Epithelial cell of prostate (primary cell): ENCODE data around the gene CIROP.

ENCODE experiments used
- DNase-seq: peaks from one replicate; pipeline ENCODE4 v3.0.0-alpha.2; 2011; ENCODE audit warnings: low read depth, low spot score
- H3K27ac ChIP-seq: fragments of 450-650 bp; 2 replicates; pipeline ENCODE4 v1.5.1; 2017; ENCODE audit warnings: mild to moderate bottlenecking

CIROP gene, protein sequence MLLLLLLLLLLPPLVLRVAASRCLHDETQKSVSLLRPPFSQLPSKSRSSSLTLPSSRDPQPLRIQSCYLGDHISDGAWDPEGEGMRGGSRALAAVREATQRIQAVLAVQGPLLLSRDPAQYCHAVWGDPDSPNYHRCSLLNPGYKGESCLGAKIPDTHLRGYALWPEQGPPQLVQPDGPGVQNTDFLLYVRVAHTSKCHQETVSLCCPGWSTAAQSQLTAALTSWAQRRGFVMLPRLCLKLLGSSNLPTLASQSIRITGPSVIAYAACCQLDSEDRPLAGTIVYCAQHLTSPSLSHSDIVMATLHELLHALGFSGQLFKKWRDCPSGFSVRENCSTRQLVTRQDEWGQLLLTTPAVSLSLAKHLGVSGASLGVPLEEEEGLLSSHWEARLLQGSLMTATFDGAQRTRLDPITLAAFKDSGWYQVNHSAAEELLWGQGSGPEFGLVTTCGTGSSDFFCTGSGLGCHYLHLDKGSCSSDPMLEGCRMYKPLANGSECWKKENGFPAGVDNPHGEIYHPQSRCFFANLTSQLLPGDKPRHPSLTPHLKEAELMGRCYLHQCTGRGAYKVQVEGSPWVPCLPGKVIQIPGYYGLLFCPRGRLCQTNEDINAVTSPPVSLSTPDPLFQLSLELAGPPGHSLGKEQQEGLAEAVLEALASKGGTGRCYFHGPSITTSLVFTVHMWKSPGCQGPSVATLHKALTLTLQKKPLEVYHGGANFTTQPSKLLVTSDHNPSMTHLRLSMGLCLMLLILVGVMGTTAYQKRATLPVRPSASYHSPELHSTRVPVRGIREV

DNA sequence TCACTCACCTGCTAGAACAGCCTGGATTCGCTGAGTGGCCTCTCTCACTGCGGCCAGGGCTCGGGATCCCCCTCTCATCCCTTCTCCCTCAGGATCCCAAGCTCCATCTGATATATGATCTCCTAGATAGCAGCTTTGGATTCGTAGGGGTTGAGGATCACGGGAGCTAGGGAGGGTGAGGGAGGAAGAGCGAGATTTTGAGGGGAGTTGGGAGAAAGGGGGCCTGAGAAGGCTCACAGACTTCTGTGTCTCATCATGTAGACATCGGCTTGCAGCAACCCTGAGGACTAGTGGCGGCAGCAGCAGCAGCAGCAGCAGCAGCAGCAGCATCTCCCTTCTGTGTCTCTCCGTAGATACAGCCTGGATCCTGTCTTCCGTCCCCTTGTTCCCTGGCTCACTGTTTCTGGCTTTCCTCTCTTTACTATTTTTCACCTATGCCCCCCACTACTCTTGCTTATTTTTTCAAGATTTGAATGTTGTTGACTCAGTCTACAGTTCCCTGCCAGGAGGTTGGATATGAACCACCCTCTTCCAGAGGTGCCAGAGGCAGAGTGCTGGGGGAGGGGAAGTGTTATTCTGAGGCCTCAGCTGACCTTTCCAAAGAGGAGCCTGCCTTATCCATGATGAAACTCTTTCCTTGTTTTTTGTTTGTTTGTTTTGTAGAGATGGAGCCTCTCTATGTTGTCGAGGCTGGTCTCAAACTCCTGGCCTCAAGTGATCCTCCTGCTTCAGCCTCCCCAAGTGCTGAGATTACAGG, at the start of gene CIROP:
Gene CIROP, minus strand, starts transcription at position 399 of the 757 bp plus-strand sequence. Its CDS starts 69 bp downstream, at position 330.
- H3K27ac ChIP-seq: no peak within 1 kb of the TSS
- DNase-seq: no peak

DNA sequence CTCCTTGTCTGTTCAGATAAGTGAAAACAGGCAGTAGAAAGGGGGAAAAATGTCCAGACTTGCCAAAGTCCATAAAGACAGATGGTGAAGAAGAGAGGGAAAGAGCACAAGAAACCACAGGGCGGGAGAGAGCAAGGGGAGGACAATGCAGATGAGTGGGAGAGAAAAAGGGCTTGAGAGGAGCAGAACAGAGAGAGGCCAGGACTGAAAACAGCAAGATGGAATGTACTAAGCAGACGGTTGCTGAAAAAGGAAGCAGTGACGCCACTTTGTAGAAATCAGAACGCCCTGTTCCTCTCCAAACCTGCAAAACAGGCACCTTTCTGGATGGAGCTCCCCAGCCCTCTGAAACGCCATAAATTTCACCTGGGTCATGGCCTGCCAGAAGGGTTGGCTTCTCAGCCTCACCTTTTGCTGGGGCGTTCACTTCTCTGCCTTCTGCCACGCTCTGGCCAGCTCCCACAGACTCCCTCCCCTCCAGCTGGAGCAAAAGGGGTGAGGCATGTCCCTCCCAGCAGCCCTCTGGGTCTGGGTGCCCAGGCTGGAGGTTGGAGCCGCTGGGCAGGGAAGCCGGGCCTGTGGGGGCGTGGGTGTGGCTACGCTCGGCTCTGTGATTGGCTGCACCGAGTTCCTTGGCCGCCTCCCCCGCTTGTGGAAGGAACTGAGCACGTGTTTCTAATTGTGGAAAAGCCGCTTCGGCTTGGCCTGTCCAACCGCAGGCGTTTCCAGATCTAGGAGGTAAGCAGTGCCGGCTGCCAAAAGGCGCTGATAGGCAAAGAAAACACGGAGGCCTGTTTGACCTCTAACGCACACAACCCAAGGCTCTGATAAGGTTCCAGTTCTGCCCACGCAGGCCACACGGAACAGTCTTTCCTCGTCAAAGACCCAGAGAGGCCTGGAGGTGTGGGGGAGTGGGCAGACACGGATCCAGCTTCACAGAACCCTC, 49.3 kb upstream of the CIROP start:
- H3K27ac ChIP-seq: peak overlapping the region; percentile 76
- peak; percentile 44 for DNase-seq

DNA sequence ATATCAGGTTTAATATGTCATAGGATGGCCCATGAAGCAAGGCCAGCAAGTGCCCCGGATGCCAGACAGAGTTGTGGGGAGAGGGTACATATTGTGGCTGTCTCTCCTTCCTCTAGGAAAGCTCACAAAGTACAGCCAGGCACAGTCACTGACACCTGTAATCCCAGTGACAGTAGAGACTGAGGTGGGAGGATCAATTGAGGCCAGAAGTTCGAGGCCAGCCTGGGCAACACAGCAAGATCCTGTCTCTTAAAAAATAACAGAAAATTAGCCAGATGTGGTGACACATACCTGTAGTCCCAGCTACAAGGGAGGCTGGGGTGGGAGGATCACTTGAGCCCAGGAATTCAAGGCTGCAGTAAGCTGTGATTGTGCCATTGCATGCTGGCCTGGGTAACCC, 46.6 kb upstream of the CIROP start:
- no peak for DNase-seq
- H3K27ac ChIP-seq: no peak overlapping the region

DNA sequence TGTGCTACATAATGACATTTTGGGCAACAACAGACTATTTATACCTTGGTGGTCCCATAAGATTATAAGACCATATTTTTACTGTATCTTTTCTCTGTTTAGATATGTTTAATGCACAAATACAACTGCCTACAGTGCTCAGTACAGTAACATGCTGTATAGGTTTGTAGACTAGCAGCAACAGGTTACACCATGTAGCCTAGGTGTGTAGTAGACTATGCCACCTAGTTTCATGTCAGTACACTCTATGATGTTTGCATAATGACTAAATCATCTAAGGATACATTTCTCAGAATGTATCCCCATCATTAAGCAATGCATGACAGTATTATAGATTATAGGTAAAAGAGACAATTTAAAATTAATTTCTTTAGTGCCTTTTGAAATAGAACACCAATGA, 45.0 kb upstream of the CIROP start:
- peak overlapping the region; percentile 39 for H3K27ac ChIP-seq
- no peak for DNase-seq

DNA sequence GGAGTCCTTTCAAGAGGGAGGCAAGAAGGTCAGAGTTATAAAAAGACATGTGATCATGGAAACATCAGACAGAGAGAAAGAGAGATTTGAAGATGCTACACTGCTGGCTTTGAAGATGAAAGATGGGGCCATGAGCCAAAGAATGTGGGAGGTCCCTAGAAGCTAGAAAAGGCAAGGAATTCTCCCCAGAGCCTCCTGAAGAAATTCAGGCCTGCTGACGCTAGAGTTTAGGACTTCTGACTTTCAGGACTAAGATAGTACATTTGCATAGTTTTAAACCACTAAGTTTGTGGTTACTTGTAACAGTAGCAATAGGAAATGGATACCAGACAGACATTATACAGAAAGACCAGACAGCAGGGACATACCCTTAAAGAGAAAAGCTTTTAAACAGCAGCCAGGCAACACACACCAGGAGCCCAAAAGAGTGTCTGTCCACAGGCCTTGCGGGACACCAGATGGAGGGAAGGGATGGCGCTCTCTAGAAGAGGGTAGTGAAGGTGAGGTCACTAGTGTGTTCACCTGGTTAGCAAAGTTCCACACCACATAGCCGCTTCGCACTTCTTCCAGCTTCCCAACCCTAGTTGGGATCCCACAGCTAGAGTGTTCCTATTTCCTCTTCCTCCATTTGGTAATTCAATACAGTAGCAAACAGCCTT, 43.9 kb upstream of the CIROP start:
- H3K27ac ChIP-seq: no peak overlapping the region
- DNase-seq: no peak

DNA sequence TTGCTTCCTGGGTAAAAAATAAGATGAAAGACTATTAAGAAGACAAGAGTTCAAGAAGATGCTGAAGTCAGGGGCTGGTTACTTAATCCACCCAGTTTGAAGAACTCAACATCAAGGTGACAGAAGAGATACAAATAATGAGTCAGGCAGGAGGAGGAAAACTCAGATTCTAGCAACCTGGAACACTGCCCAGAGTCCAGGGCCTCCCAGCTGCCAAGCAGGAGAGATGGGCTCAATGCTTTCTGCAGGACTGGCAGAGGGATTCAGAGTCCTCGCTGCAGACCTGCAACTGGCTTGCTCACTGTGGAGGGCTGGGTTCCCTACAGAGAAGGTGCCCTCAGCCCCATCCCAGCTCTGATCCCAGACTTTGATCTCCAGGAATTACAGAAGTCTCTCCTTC, 42.9 kb upstream of the CIROP start:
- DNase-seq: no peak
- no peak overlapping the region for H3K27ac ChIP-seq

DNA sequence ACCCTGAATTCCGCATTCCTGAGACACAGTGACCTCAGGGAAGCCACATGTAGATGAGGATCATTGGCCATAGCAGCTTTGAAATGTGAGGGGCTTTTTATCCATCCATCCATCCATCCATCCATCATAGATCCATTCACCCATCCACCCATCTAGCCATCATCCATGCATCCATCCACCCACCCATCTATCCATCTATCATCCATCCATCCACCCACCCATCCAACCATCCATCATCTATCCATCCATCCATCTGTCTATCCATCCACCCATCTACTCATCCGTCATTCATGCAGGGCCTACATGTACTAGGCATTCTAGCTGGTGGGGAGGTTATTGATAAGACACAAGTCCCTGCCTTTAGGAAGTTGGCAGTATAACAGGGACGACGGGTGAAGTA, 42.2 kb upstream of the CIROP start:
- H3K27ac ChIP-seq: no peak overlapping the region
- no peak for DNase-seq

DNA sequence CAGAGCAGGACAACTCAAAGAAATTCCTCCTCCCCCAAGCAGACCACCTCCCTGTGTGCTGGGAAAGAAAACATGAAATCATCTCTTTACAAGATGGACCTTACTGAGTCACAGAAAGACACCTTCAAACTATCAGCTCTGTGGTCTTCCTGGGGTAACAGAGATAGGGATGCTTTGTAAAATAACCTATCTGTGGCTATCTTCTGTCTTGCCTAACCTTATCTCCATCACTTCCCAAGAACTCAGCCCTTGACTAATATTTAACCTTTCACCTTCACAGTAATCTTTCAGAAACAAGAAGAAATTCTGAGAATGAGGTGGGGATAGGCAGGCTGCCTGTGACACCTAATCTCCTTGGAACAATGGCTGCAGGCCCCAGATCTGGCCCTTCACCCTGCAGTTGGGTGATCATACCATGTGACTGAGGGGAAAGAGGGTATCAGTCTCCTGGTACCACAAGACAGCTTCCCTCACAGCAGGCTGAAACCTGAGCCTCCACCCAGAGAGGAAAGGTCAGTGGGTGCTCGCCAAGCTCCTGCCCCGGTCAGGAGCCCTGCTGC, 41.6 kb upstream of the CIROP start:
- H3K27ac ChIP-seq: no peak overlapping the region
- DNase-seq: no peak

DNA sequence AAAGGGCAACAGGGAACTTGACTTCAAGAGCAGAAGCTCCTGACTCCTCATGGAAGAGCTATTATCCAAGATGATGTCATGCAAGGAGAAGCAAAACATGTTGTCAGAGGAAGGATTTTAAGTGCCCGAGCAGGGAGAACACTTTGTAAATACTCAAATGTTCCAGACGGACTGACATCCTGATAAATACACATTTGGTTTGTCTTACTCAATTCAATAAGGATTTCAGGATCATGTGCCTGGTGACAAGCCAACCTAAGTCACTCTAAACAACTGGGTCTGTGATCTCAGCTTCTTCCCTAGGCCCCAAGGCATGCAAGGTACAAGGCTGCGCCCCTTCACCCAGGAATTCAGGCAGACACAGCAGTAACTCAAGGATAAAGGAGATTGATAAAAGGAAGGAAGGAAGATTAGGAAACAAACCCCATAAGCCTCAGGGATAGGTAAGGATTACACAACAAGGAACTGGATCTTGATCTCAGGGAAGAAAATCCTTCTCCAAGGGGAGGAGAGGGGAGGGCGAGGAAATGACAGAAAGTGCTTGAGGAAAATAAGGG, 41.1 kb upstream of the CIROP start:
- peak overlapping the region; percentile 0 for H3K27ac ChIP-seq
- DNase-seq: no peak

DNA sequence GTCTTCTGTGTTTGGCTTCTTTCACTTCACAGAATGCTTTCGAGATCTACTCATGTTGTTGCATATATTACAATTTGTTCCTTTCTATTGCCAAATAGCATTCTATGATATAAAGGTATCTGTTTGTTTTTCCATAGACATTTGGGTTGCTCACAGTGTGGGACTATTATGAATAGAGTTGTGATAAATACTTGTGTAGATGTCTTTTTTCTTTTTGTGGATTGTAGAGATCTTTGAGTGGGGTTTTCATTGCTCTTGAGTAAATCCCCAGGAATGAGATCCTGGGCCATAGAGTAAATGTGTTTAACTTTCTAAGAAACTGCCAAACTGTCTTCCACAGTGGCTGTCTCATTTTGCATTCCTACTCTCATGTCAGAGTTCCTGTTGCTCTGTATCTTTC, 39.1 kb upstream of the CIROP start:
- no peak overlapping the region for H3K27ac ChIP-seq
- no peak for DNase-seq

DNA sequence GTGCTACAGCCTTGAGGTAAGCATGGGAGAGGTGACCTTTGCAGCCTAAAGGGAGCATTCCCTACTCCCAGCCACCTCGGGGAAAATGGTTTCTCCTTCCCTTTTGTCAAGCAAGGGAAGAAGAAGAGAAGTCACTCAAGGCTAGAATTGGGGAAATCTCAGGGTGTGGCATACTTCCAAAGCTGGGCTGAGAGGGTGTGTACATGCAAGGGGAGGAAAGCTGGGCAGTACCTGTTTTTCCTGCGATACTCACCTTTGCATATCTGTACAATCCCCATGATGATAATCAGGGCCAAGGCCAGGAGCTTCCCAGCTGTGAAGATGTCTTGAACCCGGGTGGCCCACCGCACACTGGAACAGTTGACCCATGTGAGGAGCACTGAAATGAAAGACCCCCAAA, 38.0 kb upstream of the CIROP start:
- no peak for DNase-seq
- H3K27ac ChIP-seq: no peak overlapping the region

DNA sequence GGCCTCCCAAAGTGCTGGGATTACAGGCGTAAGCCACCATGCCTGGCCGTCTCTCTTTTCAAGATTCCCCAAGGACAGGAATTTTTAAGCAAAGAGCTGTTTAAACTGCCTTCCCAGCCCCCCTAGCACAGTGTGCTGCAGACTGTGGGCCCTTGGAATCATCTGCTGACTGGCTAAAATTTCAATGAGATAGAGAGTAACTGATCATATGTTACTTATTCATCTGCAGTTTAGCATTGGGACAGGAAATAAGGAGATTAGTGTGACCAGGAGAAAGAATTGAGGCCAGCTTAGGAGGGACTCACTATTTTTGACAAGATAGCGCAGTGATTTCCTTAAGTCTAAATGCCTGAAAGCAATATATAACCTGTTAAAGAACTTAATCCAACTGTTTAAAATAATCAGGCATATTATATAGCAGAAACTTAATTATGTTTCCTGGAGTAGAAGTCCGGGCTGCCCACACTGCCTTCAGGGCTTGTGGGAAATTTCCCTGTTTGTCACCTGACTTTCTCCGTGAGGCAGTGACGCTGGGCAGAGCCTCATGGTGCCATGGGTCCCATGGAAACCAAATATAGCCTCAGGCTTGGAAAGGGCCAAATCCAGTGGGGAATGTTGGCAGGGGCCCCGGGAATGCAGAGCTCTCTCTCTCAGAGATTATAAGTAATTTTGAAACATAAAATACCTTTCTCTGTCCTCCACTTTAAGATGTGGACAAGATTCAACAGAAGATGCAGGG, 37.1 kb upstream of the CIROP start:
- DNase-seq: no peak
- no peak overlapping the region for H3K27ac ChIP-seq

DNA sequence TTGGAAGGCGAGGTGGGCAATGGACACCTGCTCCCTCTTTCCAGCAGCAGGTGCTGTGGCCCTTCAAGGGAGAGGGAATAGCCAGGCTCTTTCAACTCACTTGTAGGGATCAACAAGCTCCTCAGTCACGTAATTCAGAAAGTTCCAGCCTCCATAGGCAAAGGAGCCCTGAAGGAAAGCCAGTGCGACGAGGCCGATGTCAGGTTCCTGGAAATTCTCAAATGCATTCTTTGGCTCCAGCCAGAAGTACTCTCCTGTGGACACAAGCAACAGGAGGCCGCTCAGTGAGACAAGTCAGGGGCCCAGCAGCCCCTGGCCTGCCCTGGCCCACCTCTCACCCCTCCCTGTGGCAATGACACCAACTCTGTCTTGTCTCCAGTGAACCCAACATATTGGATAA, 35.6 kb upstream of the CIROP start:
- no peak overlapping the region for H3K27ac ChIP-seq
- no peak for DNase-seq

DNA sequence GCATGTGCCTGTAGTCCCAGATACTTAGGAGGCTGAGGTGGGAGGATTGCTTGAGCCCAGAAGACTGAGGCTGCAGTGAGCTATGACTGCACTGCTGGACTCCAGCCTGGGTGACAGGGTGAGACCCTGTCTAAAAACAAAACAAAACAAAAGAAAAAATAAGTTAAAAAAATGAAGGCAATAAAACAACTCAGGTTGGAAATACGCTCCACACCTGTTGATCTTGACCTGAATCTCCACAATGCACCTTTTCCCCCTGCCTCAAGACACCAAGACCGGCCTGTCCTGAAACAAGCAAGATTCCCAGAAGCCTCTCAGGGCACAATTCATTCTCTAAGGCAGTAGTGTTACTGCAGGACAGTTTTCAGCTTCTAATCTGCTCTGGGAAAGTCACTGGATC, 35.1 kb upstream of the CIROP start:
- DNase-seq: no peak
- no peak overlapping the region for H3K27ac ChIP-seq

DNA sequence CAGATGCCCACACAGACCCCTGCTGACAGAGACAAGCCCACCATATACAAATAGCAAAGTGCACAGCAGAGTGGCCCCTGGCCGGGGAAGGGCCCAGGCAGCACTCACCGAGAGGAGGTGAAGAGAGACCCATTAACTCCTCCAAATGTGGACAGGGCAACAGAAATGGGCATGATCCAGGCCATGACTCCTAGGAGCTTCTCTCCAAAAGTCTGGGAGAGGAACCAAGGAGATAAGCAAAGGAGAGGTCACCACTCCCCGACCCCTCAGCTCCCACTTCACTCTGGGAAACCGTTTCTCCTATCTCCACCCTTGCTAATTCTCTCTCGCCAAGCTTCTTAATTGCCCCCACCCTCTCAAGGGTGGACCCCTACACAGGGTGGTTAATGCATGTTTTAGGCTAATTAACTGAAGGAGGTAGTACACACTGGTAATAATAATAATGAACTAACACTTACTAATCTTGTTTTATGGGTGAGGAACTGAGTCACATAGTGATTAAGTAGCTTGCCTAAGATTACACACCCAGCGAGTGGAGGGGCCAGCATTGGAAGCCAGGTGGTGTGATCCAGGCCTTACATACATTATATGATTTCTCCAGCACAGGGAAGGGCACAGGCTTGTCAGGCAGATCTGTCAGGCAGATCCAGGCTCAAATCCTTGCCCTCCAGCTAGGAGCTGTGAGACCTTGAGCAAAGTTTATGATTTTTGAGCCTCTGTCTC, 33.2 kb upstream of the CIROP start:
- H3K27ac ChIP-seq: peak overlapping the region; percentile 75
- DNase-seq: peak; percentile 48

DNA sequence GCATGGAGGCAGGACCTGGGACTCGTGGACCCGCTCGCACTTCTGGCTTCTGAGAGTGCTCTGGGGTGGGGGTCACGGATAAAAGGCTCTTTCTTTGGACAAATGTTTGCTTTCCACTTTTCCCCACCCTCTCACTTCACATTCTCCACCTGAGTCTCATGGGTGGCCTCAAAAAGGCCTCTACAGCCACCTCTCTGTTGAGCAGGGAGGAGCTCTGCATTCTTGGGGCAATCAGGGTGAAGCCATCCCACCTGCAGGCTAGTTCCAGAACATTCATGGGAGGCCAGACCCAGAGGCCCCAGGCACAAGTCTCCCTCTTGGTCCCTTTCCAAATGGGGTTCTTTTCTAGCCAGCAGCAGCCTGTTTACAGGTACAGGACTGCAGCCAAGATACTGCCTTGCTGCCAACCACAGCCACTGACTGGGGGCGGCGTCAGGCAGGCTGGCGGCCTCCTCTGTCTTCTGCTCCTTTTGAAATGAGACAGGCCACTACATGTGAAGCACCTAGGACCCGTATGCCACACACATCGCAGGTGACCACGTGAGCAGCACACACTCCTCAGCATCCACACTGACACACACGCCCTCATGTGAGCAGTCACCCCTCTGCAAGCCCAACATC, 32.5 kb upstream of the CIROP start:
- DNase-seq: peak; percentile 43
- peak overlapping the region; percentile 75 for H3K27ac ChIP-seq

DNA sequence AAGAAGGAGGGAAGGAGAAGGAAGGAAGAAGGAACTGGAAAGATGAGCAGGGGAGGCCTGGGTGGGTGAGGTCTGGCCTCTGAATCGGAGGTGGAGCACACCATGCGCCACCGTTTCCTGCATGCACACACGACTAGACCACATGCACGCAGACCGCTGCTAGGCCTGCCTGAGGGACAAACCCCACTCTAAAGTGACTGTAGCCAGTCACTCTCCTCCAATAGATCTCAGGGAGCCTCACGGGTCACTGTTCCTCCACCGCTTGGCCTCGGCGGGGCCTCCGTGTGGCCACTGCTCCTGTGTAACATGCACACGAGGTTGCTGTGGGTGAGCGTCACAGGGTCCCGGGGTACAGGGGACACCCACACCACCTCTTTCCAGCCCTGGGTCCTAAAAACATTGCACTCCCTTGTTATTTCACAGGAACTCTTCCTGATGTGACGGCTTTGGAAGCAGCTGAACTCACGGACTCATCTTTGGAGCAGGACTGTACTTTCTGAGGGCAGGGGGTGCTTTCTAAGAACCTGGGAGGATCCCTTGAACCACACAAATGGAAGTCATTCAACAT, 31.9 kb upstream of the CIROP start:
- peak overlapping the region; percentile 75 for H3K27ac ChIP-seq
- DNase-seq: no peak
